Activated CD8-positive, alpha-beta T cell treated with anti-CD3 and anti-CD28 coated beads for 36 hours (primary cell): Measurements from ENCODE around the gene CTH. TPM values are rescaled to one million over a fixed set of nuclear protein-coding genes. Genes with fewer than 3 reads are reported as not detected.
"Not testable (repeated sequence)": the region's sequence is repeated elsewhere in the genome, so short reads cannot be mapped to it uniquely, and the experiment has no call there.

Source experiments
- ATAC-seq: fragments of 200-7000 bp; cut with Tn5 transposase; one replicate; pipeline ENCODE4 v1.10.0; 2021; ENCODE audit warnings: mild to moderate bottlenecking, moderate library complexity
- CTCF ChIA-PET: fragments of 350-600 bp; sonication (Branson Sonifier 250); formaldehyde crosslinking; loops from one replicate; lab custom pipeline; 2021; ENCODE audit warnings: antibody characterized with exemption; lab: Charles Lee
- POLR2A ChIA-PET: fragments of 350-600 bp; sonication (Branson Sonifier 250); formaldehyde crosslinking; loops from one replicate; lab custom pipeline; 2021; ENCODE audit warnings: antibody characterized with exemption; lab: Charles Lee
- DNase-seq: peaks from one replicate; pipeline ENCODE4 v3.0.0-alpha.2; 2020
- H3K27ac Mint-ChIP-seq: one replicate; pipeline ENCODE4 v1.8.0; 2021; ENCODE audit warnings: mild to moderate bottlenecking, mixed read lengths
- H3K27me3 Mint-ChIP-seq: one replicate; pipeline ENCODE4 v1.8.0; 2021; ENCODE audit warnings: mixed read lengths
- H3K36me3 Mint-ChIP-seq: one replicate; pipeline ENCODE4 v1.8.0; 2021; ENCODE audit warnings: low read depth, mixed read lengths
- H3K4me1 Mint-ChIP-seq: one replicate; pipeline ENCODE4 v1.8.0; 2021; ENCODE audit warnings: low read depth, mixed read lengths
- H3K4me3 Mint-ChIP-seq: one replicate; pipeline ENCODE4 v1.8.0; 2021; ENCODE audit warnings: mild to moderate bottlenecking, moderate library complexity, mixed read lengths
- H3K9me3 Mint-ChIP-seq: one replicate; pipeline ENCODE4 v1.8.0; 2021; ENCODE audit warnings: mixed read lengths
- CTCF ChIP-seq: fragments of 200-600 bp; IDR thresholded peaks from one replicate; pipeline ENCODE4 v1.8.0; 2022; ENCODE audit warnings: antibody characterized with exemption, mild to moderate bottlenecking
- intact Hi-C: fragments of 100-400 bp; cut with micrococcal nuclease; formaldehyde crosslinking; loops from one replicate; pipeline ENCODE4 v1.10.0; 2022
- total RNA-seq, 2 experiments: library from RNA; stranded (reverse); gene quantifications; one replicate each; pipeline ENCODE4 v1.2.3, GENCODE V29; 2021

Gene CTH
- total RNA-seq, 2 experiments from 2014 or later = 34.5 to 35.0 TPM

GRCh38 chr1:70465911-70466310 lies 54.8 kb downstream of the CTH start:
- no peaks in the 10 kb centered on the region for H3K4me1 Mint-ChIP-seq
- CTCF ChIA-PET = no interaction called here
- peaks cover 11% of the 10 kb centered on the region for H3K27me3 Mint-ChIP-seq
- no peak for TF ChIP-seq CTCF
- no peak for DNase-seq
- no peak for ATAC-seq
- no peaks in the 10 kb centered on the region for H3K9me3 Mint-ChIP-seq
- no peak overlapping the region for H3K27ac Mint-ChIP-seq
- intact Hi-C loops = no loop called here
- H3K4me3 Mint-ChIP-seq = no peak overlapping the region
- POLR2A ChIA-PET = no interaction called here
- H3K36me3 Mint-ChIP-seq = no peaks in the 10 kb centered on the region

- intact Hi-C loops = no loop called here
- Mint-ChIP-seq H3K27me3 (peaks cover 8% of the 10 kb centered on the region), H3K27ac (no peak overlapping the region), H3K9me3 (no peaks in the 10 kb centered on the region), H3K36me3 (no peaks in the 10 kb centered on the region), H3K4me3 (no peak overlapping the region), H3K4me1 (no peaks in the 10 kb centered on the region)
- POLR2A ChIA-PET = no interaction called here
- ATAC-seq (no peak), DNase-seq (no peak)
- no peak for TF ChIP-seq CTCF
- CTCF ChIA-PET = no interaction called here
Observed at GRCh38 chr1:70467531-70467930, 56.5 kb downstream of the CTH start.

- no peak overlapping the region for H3K4me3 Mint-ChIP-seq
- intact Hi-C loops = no loop called here
- CTCF ChIA-PET = no interaction called here
- DNase-seq = no peak
- H3K27me3 Mint-ChIP-seq = peaks cover 8% of the 10 kb centered on the region
- no peaks in the 10 kb centered on the region for H3K36me3 Mint-ChIP-seq
- no peaks in the 10 kb centered on the region for H3K4me1 Mint-ChIP-seq
- no peak for TF ChIP-seq CTCF
- no peak overlapping the region for H3K27ac Mint-ChIP-seq
- no peak for ATAC-seq
- H3K9me3 Mint-ChIP-seq = no peaks in the 10 kb centered on the region
- POLR2A ChIA-PET = no interaction called here
Observed at GRCh38 chr1:70468180-70468579, 57.1 kb downstream of the CTH start.

GRCh38 chr1:70469184-70469583 lies 58.1 kb downstream of the CTH start:
- CTCF ChIA-PET = not testable (repeated sequence)

GRCh38 chr1:70475023-70475422 lies 64.0 kb downstream of the CTH start:
- intact Hi-C loops = no loop called here

More at GRCh38 chr1:70469184-70469583, 58.1 kb downstream of the CTH start:
- DNase-seq, H3K9me3 Mint-ChIP-seq, intact Hi-C loops, H3K36me3 Mint-ChIP-seq, H3K27ac Mint-ChIP-seq, H3K27me3 Mint-ChIP-seq, H3K4me1 Mint-ChIP-seq, POLR2A ChIA-PET, H3K4me3 Mint-ChIP-seq, ATAC-seq: not testable (repeated sequence)

More at GRCh38 chr1:70475023-70475422, 64.0 kb downstream of the CTH start:
- Mint-ChIP-seq H3K36me3 (no peaks in the 10 kb centered on the region), H3K9me3 (no peaks in the 10 kb centered on the region), H3K4me1 (no peaks in the 10 kb centered on the region), H3K27me3 (no peaks in the 10 kb centered on the region), H3K4me3 (no peak overlapping the region), H3K27ac (no peak overlapping the region)
- no peak for ATAC-seq
- CTCF ChIA-PET = no interaction called here
- POLR2A ChIA-PET = no interaction called here
- DNase-seq = no peak
- TF ChIP-seq CTCF = no peak
